HT1080 (cell line): ENCODE results near the gene PRSS21. TPM values are rescaled to one million over a fixed set of nuclear protein-coding genes. Genes with fewer than 3 reads are reported as not detected.
A peak's percentile ranks its signal among the peaks of the same experiment; 100 is the strongest.

Experiments
- DNase-seq: peaks from one replicate; pipeline ENCODE4 v3.0.0-alpha.2; 2015; ENCODE audit warnings: low read depth
- polyA plus RNA-seq, 2 experiments: library from polyadenylated mRNA; depleted of rRNA; stranded (reverse); fragments of >200 nt; gene quantifications; 2 replicates each; pipeline ENCODE4 v1.2.3, GENCODE V29; 2015
- total RNA-seq: library from RNA; depleted of rRNA; stranded (reverse); fragments of >200 nt; shearing (Covaris generic); gene quantifications from 2 replicates; pipeline ENCODE4 v1.2.3, GENCODE V29; 2014; rRNA removed

PRSS21 gene
- total RNA-seq: not detected in 2 replicates
- not detected in 2 replicates for polyA plus RNA-seq (2015; cell fraction: cytosol; rRNA removed)
- polyA plus RNA-seq (2015; cell fraction: nucleus; rRNA removed): not detected in 2 replicates

GRCh38 chr16:2816751-2817339 is at the start of gene PRSS21:
PRSS21 (plus strand) TSS chr16:2817237; CDS start chr16:2817269, 32 bp downstream.
- no peak for DNase-seq

GRCh38 chr16:2767891-2768290 is 49.1 kb upstream of the PRSS21 start:
- no peak for DNase-seq

- DNase-seq: no peak
Observed at GRCh38 chr16:2768403-2769089, 48.5 kb upstream of the PRSS21 start.

GRCh38 chr16:2769100-2769529 is 47.9 kb upstream of the PRSS21 start:
- no peak for DNase-seq

GRCh38 chr16:2769675-2770056 is 47.4 kb upstream of the PRSS21 start:
- no peak for DNase-seq

GRCh38 chr16:2770057-2770951 is 46.7 kb upstream of the PRSS21 start:
- no peak for DNase-seq

- no peak for DNase-seq
Observed at GRCh38 chr16:2771496-2772402, 45.3 kb upstream of the PRSS21 start.

GRCh38 chr16:2773188-2773968 is 43.7 kb upstream of the PRSS21 start:
- no peak for DNase-seq

- no peak for DNase-seq
Observed at GRCh38 chr16:2774161-2774891, 42.7 kb upstream of the PRSS21 start.

- no peak for DNase-seq
Observed at GRCh38 chr16:2775131-2775716, 41.8 kb upstream of the PRSS21 start.

- DNase-seq: no peak
Observed at GRCh38 chr16:2775765-2776499, 41.1 kb upstream of the PRSS21 start.

GRCh38 chr16:2776500-2777139 is 40.4 kb upstream of the PRSS21 start:
- DNase-seq: no peak

GRCh38 chr16:2777231-2777902 is 39.7 kb upstream of the PRSS21 start, which contains the start of gene ELOB:
ELOB (minus strand) TSS chr16:2777280; CDS start chr16:2777239, 41 bp downstream.
- peak; percentile 61 for DNase-seq

- DNase-seq: no peak
Observed at GRCh38 chr16:2777903-2778629, 39.0 kb upstream of the PRSS21 start.

GRCh38 chr16:2778630-2778958 is 38.4 kb upstream of the PRSS21 start:
- DNase-seq: no peak

- DNase-seq: no peak
Observed at GRCh38 chr16:2779151-2779920, 37.7 kb upstream of the PRSS21 start.
